Forelimb muscle (tissue), 1 donor: ENCODE measurements around the gene LAMB1. TPM values are rescaled to one million over a fixed set of nuclear protein-coding genes. Genes with fewer than 3 reads are reported as not detected.
"Not testable (repeated sequence)": the region's sequence is repeated elsewhere in the genome, so short reads cannot be mapped to it uniquely, and the experiment has no call there.

ENCODE experiments used
- DNase-seq: peaks from one replicate; pipeline ENCODE4 v3.0.0-alpha.2; 2013; ENCODE audit warnings: low read depth
- polyA plus RNA-seq: library from polyadenylated mRNA; unstranded; fragments of 120-200 nt; gene quantifications from one replicate; pipeline ENCODE4 v1.2.1, GENCODE V29; 2013; ENCODE audit not compliant: insufficient read length

Gene LAMB1
- polyA plus RNA-seq, 1 donor = 406 TPM

GRCh38 chr7:107971613-107972012 is 31.3 kb downstream of the LAMB1 start:
- no peak for DNase-seq

GRCh38 chr7:107971100-107971499 is 31.9 kb downstream of the LAMB1 start:
- no peak for DNase-seq

- DNase-seq = no peak
Observed at GRCh38 chr7:107969856-107970255, 33.1 kb downstream of the LAMB1 start.

- no peak for DNase-seq
Observed at GRCh38 chr7:107968449-107968848, 34.5 kb downstream of the LAMB1 start.

GRCh38 chr7:107967420-107967819 is 35.5 kb downstream of the LAMB1 start:
- DNase-seq = no peak

- DNase-seq = no peak
Observed at GRCh38 chr7:107966711-107967110, 36.2 kb downstream of the LAMB1 start.

GRCh38 chr7:107964510-107964909 is 38.5 kb downstream of the LAMB1 start:
- DNase-seq = no peak

- no peak for DNase-seq
Observed at GRCh38 chr7:107962817-107963216, 40.1 kb downstream of the LAMB1 start.

GRCh38 chr7:107961405-107961804 is 41.6 kb downstream of the LAMB1 start:
- DNase-seq = no peak

- DNase-seq = no peak
Observed at GRCh38 chr7:107960272-107960671, 42.7 kb downstream of the LAMB1 start.

GRCh38 chr7:107959527-107959898 is 43.4 kb downstream of the LAMB1 start:
- DNase-seq = no peak

GRCh38 chr7:107958764-107959526 is 44.0 kb downstream of the LAMB1 start:
- no peak for DNase-seq

- no peak for DNase-seq
Observed at GRCh38 chr7:107957436-107957835, 45.5 kb downstream of the LAMB1 start.

- not testable (repeated sequence) for DNase-seq
Observed at GRCh38 chr7:107956950-107957349, 46.0 kb downstream of the LAMB1 start.

- DNase-seq = no peak
Observed at GRCh38 chr7:107955394-107955793, 47.6 kb downstream of the LAMB1 start.

- DNase-seq = no peak
Observed at GRCh38 chr7:107953924-107954303, 49.0 kb downstream of the LAMB1 start.

- DNase-seq = no peak
Observed at GRCh38 chr7:107953265-107953923, 49.6 kb downstream of the LAMB1 start.

GRCh38 chr7:107951896-107952295 is 51.1 kb downstream of the LAMB1 start:
- DNase-seq = no peak

- DNase-seq = no peak
Observed at GRCh38 chr7:107951172-107951787, 51.7 kb downstream of the LAMB1 start.

GRCh38 chr7:107949443-107949935 is 53.5 kb downstream of the LAMB1 start:
- DNase-seq = no peak

GRCh38 chr7:107948645-107949442 is 54.1 kb downstream of the LAMB1 start:
- no peak for DNase-seq

GRCh38 chr7:107946881-107947280 is 56.1 kb downstream of the LAMB1 start:
- DNase-seq = no peak
